Frontal cortex (tissue), 4 donors: ENCODE measurements around the gene OR10G4. TPM values are rescaled to one million over a fixed set of nuclear protein-coding genes. Genes with fewer than 3 reads are reported as not detected.
"Not testable (repeated sequence)": the region's sequence is repeated elsewhere in the genome, so short reads cannot be mapped to it uniquely, and the experiment has no call there.

Source experiments
- DNase-seq, 2 donors: peaks; one replicate each; pipeline ENCODE4 v3.0.0; 2012; ENCODE audit warnings: low spot score in 2 of 2
- FAIRE-seq: peaks from 2 replicates; lab custom pipeline; 2012; peaks lifted over from hg19 to GRCh38; lab: Jason Lieb, UNC
- total RNA-seq: library from RNA; depleted of rRNA; stranded (reverse); fragments of >200 nt; gene quantifications from one replicate; pipeline ENCODE4 v1.2.3, GENCODE V29; 2014
- donor health status: control.
- donor health status: control.
- donor health status: control.

Gene OR10G4, protein sequence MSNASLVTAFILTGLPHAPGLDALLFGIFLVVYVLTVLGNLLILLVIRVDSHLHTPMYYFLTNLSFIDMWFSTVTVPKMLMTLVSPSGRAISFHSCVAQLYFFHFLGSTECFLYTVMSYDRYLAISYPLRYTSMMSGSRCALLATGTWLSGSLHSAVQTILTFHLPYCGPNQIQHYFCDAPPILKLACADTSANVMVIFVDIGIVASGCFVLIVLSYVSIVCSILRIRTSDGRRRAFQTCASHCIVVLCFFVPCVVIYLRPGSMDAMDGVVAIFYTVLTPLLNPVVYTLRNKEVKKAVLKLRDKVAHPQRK
- total RNA-seq: not detected

DNA sequence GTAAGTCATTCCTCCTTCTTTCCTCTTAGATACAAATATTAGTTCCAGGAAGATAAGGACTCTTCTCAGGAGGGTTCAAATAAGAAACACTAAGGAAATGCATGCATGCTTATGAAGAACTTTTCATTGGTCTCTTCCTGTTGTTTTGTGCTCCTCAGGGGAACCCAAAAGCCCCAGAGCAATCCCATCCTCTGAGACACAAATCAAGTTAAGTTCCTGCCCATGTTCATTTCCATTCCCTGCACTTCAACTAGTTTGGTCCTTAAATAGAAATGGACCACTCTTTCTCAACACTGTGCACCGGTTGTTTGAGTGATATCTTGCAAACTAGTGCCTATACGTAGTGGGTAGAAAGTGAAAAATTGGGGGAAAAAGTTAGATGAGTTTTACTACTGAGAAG, at the start of gene OR10G4:
TSS of gene OR10G4 (plus strand) at position 301 of the 400 bp plus-strand sequence. CDS start 2,578 bp downstream, outside the sequence.
- FAIRE-seq: no peak
- no peak for DNase-seq

DNA sequence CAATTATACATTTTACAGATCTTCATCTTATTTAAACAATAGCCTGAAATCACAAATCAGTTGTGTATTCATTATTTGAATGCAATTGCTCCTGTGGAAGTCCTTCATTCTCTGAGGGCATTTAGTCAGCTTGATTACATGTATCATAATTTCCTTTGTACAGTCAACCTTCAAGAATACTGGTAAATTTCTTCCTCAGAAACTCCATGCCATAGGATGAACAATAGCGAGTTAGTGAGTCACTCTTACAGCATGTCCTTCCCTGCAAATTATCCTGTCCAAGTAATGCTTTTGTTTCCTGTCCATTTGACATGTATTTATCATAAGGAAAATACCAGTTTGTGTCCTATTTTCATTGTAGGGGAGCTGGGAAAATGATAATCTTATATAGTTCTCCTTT, 39.0 kb upstream of the OR10G4 start:
- FAIRE-seq (no peak), DNase-seq (no peak)

DNA sequence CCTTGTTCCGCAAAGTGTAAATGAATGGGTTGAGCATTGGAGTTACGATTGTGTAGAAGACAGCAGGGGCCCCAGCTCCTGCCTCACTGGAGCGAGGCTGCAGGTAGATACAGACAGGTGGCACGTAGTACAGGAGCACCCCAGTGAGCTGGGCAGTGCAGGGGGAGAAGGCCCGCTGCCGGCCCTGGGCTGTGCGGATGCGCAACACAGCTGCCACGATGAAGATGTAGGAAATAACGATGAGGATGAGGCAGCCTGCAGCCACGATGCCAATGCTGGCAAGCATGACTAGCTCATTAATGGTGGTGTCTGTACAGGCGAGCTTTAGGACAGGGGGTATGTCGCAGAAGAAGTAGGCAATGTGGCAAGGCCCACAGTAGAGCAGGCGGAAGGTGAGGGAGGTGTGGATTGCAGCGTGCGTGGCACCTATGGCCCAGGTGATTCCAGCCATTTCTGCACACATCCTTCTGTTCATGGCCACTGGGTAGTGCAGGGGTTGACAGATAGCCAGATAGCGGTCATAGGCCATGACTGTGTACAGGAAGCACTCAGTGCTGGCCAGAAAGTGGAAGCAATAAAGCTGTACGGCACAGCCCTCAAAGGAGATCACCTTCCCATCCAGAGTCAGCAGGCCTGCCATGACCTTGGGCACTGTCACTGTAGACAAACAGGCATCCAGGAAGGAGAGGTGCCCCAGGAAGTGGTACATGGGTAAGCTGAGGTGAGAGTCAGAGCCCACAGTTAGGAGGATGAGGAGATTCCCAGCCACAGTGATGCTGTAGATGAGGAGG, 35.8 kb upstream of the OR10G4 start:
- FAIRE-seq: no peak
- DNase-seq: no peak

DNA sequence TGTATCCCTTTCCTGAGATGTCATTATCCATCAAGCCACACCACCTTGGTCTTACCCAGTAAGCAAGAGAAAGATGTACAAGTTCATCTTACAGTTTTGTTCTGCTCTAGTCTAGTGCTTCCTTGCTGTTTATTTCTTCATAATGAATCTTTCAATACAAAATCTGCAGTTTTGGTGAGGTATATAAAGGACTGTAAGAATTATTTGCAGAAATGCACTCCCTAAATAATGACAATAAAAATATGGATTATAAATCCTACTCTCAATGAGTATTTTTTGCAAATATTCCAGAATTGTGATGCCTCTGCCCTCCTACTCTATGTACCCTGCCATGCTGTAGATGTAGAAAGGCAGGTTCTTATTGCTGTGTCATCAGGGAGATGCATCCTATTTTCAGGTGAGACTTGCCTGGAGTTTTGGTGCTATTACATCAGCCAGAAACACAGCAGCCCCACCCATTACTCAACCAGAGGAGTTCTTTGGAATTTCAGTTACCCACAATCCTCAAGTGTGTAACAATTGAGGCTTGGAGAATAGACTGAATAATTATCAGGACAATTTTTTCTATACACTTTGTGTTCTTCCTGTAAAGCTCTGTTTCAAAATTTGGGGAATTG, 35.0 kb upstream of the OR10G4 start, which contains the start of gene OR10S1:
TSS of gene OR10S1 (minus strand) at position 51 of the 617 bp plus-strand sequence. CDS start 117 bp downstream, outside the sequence.
- FAIRE-seq (no peak), DNase-seq (no peak)

DNA sequence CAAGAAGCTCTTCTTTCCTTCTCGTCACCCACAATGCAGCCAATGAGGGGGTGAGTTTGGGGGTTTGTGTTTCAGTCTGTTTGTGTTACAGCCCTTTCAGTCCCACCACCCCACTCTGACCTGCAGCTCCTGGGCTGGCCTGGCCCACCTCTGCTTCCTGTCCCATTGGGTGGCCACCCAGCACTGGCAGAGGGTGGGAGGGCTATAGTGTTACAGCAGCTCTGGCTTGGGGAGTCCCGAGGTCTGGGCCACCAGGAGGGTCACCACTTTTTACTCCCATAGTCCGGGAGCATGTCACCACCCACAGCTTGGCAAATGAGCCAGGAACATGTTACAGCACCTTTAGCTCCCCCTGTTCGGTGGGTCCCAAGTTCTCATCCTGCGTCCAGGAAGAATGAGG, 33.5 kb upstream of the OR10G4 start:
- no peak for DNase-seq
- FAIRE-seq: no peak

DNA sequence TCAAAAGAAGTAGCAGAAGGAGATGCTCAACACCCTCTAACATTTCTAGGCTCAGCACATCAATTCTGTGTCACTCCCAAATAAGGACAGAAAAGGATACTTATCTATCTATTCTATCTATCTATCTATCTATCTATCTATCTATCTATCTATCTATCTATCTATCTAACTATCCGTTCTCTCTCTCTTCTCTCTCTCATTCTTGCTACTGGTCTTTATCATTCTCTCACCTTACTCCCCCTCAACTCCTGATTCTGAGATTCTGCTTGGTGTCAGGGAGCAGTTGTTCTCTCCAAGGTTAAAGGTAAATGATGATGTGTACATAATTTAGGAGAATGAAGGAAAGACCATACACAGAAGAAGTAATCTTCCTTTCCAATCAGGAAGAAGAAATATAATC, 17.7 kb upstream of the OR10G4 start, which contains the start of gene OR10G6:
TSS of gene OR10G6 (minus strand) at position 43 of the 400 bp plus-strand sequence. CDS start at position 43, 0 bp downstream.
- no peak for DNase-seq
- no peak for FAIRE-seq

DNA sequence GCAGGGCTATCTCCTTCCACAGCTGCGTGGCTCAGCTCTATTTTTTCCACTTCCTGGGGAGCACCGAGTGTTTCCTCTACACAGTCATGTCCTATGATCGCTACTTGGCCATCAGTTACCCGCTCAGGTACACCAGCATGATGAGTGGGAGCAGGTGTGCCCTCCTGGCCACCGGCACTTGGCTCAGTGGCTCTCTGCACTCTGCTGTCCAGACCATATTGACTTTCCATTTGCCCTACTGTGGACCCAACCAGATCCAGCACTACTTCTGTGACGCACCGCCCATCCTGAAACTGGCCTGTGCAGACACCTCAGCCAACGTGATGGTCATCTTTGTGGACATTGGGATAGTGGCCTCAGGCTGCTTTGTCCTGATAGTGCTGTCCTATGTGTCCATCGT, 3.0 kb downstream of the OR10G4 start:
- DNase-seq, FAIRE-seq: not testable (repeated sequence)

DNA sequence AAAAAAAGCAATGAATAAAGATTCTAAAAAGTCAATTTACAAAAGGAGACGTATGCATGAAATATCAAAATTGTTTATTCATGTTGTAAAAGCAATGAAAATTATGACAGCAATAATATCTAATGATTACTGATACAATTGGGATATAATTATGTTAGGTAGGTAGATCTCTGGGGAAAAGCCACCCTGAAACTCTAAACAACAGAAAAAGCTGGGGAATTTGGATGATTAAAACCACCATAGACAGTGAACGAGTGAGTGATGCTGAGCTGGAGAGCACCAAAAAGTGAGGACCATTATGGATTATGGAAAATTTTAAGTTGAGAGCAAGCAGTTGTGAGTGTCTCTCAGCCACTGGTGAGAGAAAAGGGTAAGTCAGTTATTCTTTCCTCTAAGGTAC, 13.7 kb downstream of the OR10G4 start, which contains the start of gene OR10G8:
TSS of gene OR10G8 (plus strand) at position 301 of the 400 bp plus-strand sequence. CDS start 2,825 bp downstream, outside the sequence.
- FAIRE-seq: peak; percentile 15
- DNase-seq: no peak

DNA sequence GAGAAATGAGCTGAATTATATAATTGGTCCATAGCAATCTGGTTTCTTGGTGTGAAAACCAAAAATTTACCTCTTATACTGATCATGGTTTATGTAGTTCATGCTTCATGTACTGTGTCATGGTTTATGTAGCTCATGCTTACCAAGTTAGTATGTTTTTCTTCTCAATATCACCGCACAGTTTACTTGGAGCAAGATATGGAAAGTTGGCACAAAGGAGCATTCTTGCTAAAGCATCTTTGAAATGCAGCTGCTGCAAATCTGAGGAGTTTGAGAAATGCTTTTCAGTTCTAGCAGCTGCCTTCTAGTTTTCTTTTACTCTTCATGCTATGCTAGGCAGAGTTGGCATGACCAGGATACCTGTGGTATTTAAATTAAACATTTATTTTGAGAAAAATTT, 23.9 kb downstream of the OR10G4 start:
- DNase-seq (no peak), FAIRE-seq (no peak)

DNA sequence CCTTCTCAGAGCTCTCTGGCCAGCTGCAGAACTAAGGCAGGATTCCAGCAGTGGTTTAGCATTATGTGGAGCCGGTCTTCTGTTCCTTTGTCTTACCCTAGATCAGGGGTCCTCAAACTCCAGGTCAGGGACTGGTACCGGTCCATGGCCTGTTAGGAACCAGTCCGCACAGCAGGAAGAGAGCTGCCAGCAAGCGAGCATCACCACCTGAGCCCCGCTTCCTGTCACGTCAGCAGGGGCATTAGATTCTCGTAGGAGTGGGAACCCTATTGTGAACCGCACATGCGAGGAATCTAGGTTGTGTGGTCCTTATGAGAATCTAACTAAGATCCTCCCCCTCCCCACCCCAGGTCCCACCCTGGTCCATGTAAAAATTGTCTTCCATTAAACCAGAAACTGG, 26.8 kb downstream of the OR10G4 start:
- DNase-seq: no peak
- FAIRE-seq: no peak

DNA sequence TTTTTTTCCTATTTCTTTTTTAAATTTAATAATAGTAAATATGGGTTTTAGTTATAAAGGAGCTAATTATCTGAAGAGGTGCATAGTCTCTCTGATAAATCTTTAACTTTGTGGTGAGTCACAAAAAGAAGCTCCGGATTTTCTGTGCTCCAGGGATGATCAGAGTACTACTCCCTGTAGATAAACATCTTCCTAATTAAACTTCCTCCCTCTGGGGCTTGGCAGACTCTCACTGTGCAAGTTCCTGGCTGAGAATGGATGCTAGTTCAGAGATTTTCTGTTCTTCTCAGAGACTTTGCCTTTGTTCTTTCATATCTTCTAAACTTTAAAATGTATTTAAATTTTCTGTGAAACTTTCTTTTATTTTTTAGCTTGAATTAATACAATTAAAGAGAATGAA, 28.5 kb downstream of the OR10G4 start, which contains the start of gene OR10G7:
TSS of gene OR10G7 (minus strand) at position 72 of the 400 bp plus-strand sequence. CDS start 2,324 bp downstream, outside the sequence.
- FAIRE-seq: no peak

DNA sequence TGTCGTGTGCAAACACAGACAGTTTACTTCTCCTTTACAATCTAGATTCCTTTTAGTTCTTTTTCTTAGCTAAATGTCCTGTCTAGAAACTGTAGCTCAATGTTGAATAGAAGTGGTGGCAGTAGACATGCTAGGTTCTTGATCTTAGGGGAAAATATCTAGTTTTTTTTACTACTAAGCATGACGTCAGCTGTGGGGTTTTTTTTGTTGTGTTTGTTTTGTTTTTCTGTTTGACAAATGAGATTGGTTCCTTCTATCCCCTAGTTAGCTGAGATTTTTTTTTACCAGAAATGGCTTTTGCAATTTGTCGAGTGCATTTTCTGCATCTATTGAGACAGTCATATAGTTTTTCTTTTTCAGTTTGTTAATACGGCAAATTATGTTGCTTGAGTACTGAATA, 30.6 kb downstream of the OR10G4 start:
- DNase-seq (no peak), FAIRE-seq (no peak)

More for the DNA sequence above, 28.5 kb downstream of the OR10G4 start, which contains the start of gene OR10G7:
- DNase-seq: no peak

DNA sequence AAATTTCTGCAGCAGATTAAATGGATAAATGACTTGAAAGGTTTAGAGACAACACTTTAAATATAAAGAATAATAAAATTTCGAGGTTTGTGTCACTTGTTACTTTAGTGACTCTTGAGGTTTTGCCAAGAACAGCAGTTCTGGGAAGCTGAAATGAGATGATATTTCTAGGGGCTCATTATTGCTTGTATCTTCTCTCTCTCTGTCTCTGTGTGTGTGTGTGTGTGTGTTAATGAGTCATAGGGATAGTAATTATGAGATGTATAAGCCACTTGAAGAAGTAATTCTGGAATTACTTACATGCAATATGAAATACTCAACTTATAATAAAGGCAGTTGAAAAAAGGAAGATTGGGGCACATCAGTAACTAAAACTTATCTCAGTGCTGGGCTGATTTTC, 38.0 kb downstream of the OR10G4 start:
- DNase-seq (no peak), FAIRE-seq (no peak)

DNA sequence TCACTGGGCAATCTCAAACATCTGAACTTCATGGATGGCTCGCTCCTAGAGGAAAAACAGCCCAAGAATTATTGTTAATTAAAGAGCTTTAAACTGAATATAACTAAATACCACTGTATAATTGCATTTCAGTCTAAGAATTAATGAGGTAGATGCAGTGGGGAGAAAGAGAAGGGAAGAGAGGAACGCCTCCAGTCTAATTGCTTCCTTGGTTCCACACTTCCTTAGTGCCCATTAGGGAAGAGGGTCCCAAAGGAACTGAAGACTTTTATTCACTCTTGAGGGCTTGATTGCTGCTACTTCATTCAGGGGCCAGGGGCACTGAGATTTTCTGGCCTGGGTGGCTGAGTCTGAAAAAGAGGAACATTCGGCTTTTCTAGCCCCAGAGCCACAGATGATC, 40.2 kb downstream of the OR10G4 start:
- FAIRE-seq: no peak
- no peak for DNase-seq

Other genes starting within 250 kb of the OR10G4 start
- gene OR6M1, start 206.6 kb upstream of the OR10G4 start, total RNA-seq: not detected
- gene TMEM225, start 127.3 kb upstream of the OR10G4 start, total RNA-seq: not detected
- gene OR8D4, start 110.8 kb upstream of the OR10G4 start, total RNA-seq: not detected
- under 0.01 TPM for gene OR4D5, start 73.4 kb upstream of the OR10G4 start, total RNA-seq
- gene OR6T1, start 69.2 kb upstream of the OR10G4 start, total RNA-seq: not detected
- gene OR10S1, start 35.2 kb upstream of the OR10G4 start, total RNA-seq: not detected
- not detected for gene OR10G6, start 17.8 kb upstream of the OR10G4 start, total RNA-seq
- gene OR10G9, start 10.0 kb downstream of the OR10G4 start, total RNA-seq: not detected
- not detected for gene OR10G8, start 13.8 kb downstream of the OR10G4 start, total RNA-seq
- not detected for gene OR10G7, start 28.3 kb downstream of the OR10G4 start, total RNA-seq
- gene VWA5A, start 102.5 kb downstream of the OR10G4 start, total RNA-seq: 11.0 TPM
- not detected for gene OR10D3, start 170.3 kb downstream of the OR10G4 start, total RNA-seq
- gene OR8G1, start 228.1 kb downstream of the OR10G4 start, total RNA-seq: not detected
- not detected for gene OR8G5, start 243.4 kb downstream of the OR10G4 start, total RNA-seq